HepG2 (cell line): ENCODE results near the gene BEX2. TPM values are rescaled to one million over a fixed set of nuclear protein-coding genes. Genes with fewer than 3 reads are reported as not detected.

Experiments used
- ATAC-seq: fragments of 200-7000 bp; cut with Tn5 transposase; 3 replicates; pipeline ENCODE4 v1.9.1; 2020; ENCODE audit warnings: mild to moderate bottlenecking, moderate library complexity
- BruUV-seq: library from RNA; stranded (reverse); fragments of 400-500 nt; replicated peaks from 2 replicates; lab custom pipeline; 2021; lab: Mats Ljungman, UMichigan
- CTCF ChIA-PET: fragments of 300-600 bp; formaldehyde crosslinking; extraction: SDS; loops from one replicate; lab custom pipeline; 2021; ENCODE audit warnings: low total read pairs, inconsistent platforms, low intra/inter-chr PET ratio; lab: Yijun Ruan, JAX
- POLR2A ChIA-PET: fragments of 350-600 bp; sonication (Branson Sonifier 250); formaldehyde crosslinking; loops from one replicate; lab custom pipeline; 2020; ENCODE audit warnings: antibody characterized with exemption, inconsistent platforms; lab: Yijun Ruan, JAX
- DNase-seq: peaks from one replicate; pipeline ENCODE4 v3.0.0-alpha.2; 2015; ENCODE audit warnings: low spot score
- FAIRE-seq: peaks from 3 replicates; lab custom pipeline; 2011; peaks lifted over from hg19 to GRCh38; lab: Jason Lieb, UNC
- H2AFZ ChIP-seq: one replicate; pipeline ENCODE4 v1.6.1; 2011; ENCODE audit warnings: low read length, inconsistent platforms
- H3K27ac ChIP-seq: fragments of 300-600 bp; 3 replicates; pipeline ENCODE4 v1.8.0; 2011; ENCODE audit warnings: mixed run types, mild to moderate bottlenecking, mixed read lengths, low read length, inconsistent platforms; ENCODE audit not compliant: insufficient read depth; ENCODE audit errors: extremely low read length
- H3K27me3 ChIP-seq, 2 experiments: fragments of 200-600 bp in 1 of 2; 2 replicates in 1 of 2; 3 replicates in 1 of 2; pipeline versions ENCODE4 v1.6.0 to v1.8.0; 2011; ENCODE audit warnings: low read length in 2 of 2, mild to moderate bottlenecking in 2 of 2, moderate library complexity in 2 of 2, inconsistent platforms in 1 of 2; ENCODE audit not compliant: insufficient read depth in 2 of 2, control insufficient read depth in 1 of 2
- H3K36me3 ChIP-seq, 2 experiments: fragments of 200-600 bp in 1 of 2; replicated peaks in 1 of 2; 2 replicates in 1 of 2; 3 replicates in 1 of 2; pipeline versions ENCODE4 v1.5.1 to v1.8.0; 2011; ENCODE audit warnings: low read length in 2 of 2, inconsistent platforms in 1 of 2; ENCODE audit not compliant: insufficient read depth in 2 of 2, control insufficient read depth in 1 of 2
- H3K4me1 ChIP-seq: 2 replicates; pipeline ENCODE4 v1.5.1; 2012; ENCODE audit warnings: low read length, inconsistent platforms; ENCODE audit not compliant: insufficient read depth
- H3K4me2 ChIP-seq: 2 replicates; pipeline ENCODE4 v1.6.0; 2011; ENCODE audit warnings: low read depth, low read length, inconsistent platforms
- H3K4me3 ChIP-seq, 3 experiments: fragments of 200-600 bp in 1 of 3; sonication (generic), shearing (Covaris generic) in 1 of 3; replicated peaks in 1 of 3; 2 replicates each; pipeline ENCODE4 v1.5.1; 2011 to 2016; ENCODE audit warnings: low read length in 3 of 3, inconsistent platforms in 2 of 3, low read depth in 2 of 3, mild to moderate bottlenecking in 2 of 3, control low read depth in 1 of 3, mixed read lengths in 1 of 3; ENCODE audit not compliant: insufficient read depth in 1 of 3
- H3K79me2 ChIP-seq: one replicate; pipeline ENCODE4 v1.6.1; 2011; ENCODE audit warnings: low read length, inconsistent platforms; ENCODE audit not compliant: insufficient read depth
- H3K9ac ChIP-seq: 2 replicates; pipeline ENCODE4 v1.6.0; 2011; ENCODE audit warnings: mild to moderate bottlenecking, low read depth, low read length, inconsistent platforms; ENCODE audit not compliant: insufficient read depth
- H3K9me3 ChIP-seq: 2 replicates; pipeline ENCODE4 v1.5.1; 2012; ENCODE audit warnings: mild to moderate bottlenecking, low read length
- H4K20me1 ChIP-seq: 2 replicates; pipeline ENCODE4 v1.6.0; 2011; ENCODE audit warnings: inconsistent platforms, mild to moderate bottlenecking, low read length, moderate library complexity; ENCODE audit not compliant: insufficient read depth
- ARID3A ChIP-seq: IDR thresholded peaks from 2 replicates; pipeline ENCODE4 v1.6.1; 2012; ENCODE audit warnings: low read depth, low read length, improper control_type of control experiment
- ARID5B ChIP-seq: IDR thresholded peaks from 2 replicates; pipeline ENCODE4 v1.4.0; 2020; ENCODE audit warnings: mild to moderate bottlenecking, missing genetic modification reagents
- ASH2L ChIP-seq: fragments of 300-600, 200-600 bp; sonication (generic); IDR thresholded peaks from 2 replicates; pipeline ENCODE4 v1.7.0; 2017; ENCODE audit warnings: low read depth, mild to moderate bottlenecking, moderate library complexity, mixed read lengths, low read length; ENCODE audit not compliant: insufficient read length
- MIER2 ChIP-seq: IDR thresholded peaks from 2 replicates; pipeline ENCODE4 v1.6.1; 2016; ENCODE audit warnings: missing biosample characterization, missing genetic modification reagents
- NFAT5 ChIP-seq: sonication (generic); formaldehyde crosslinking; IDR thresholded peaks from 2 replicates; pipeline ENCODE4 v1.4.0; 2020; ENCODE audit warnings: missing genetic modification reagents
- SUZ12 ChIP-seq: fragments of 150-350 bp; IDR thresholded peaks from 2 replicates; pipeline ENCODE4 v1.6.1; 2014; ENCODE audit warnings: low read depth, low read length
- SYNCRIP ChIP-seq: fragments of 200-400 bp; formaldehyde crosslinking; IDR thresholded peaks from 2 replicates; pipeline ENCODE4 v1.6.1; 2018; ENCODE audit warnings: mild to moderate bottlenecking, low read depth, low read length; ENCODE audit not compliant: insufficient read depth
- TEAD2 ChIP-seq: sonication (generic); formaldehyde crosslinking; IDR thresholded peaks from 2 replicates; pipeline ENCODE4 v1.9.0; 2021; ENCODE audit warnings: missing genetic modification reagents
- ZC3H4 ChIP-seq: sonication (generic); formaldehyde crosslinking; IDR thresholded peaks from 2 replicates; pipeline ENCODE4 v1.4.0; 2020; ENCODE audit warnings: missing genetic modification reagents, borderline replicate concordance
- ZNF3 ChIP-seq: IDR thresholded peaks from 2 replicates; pipeline ENCODE4 v1.7.0; 2017; ENCODE audit warnings: inconsistent platforms
- whole genome bisulfite sequencing: methylation state at CpG from one replicate; pipeline ENCODE4 v1.1.6; 2017; ENCODE audit warnings: low lambda C conversion rate; 5-methylcytosine and 5-hydroxymethylcytosine counted together
- in situ Hi-C: cut with HindIII; loops from 2 replicates; pipeline ENCODE4 v1.10.0; 2017; ENCODE audit warnings: low pct_unique_long_range_greater_than_20kb; ENCODE audit not compliant: extremely low pct_ligation_motif_present
- intact Hi-C: fragments of 100-400 bp; cut with micrococcal nuclease; formaldehyde crosslinking; loops from one replicate; pipeline ENCODE4 v1.10.0; 2022; ENCODE audit not compliant: unreplicated experiment
- polyA plus RNA-seq, 8 experiments: library from polyadenylated mRNA; depleted of rRNA in 3 of 8; stranded (reverse) in 7 of 8; unstranded in 1 of 8; fragments of >200 nt; fragmentation: Illumina TruSeq in 4 of 8; extraction: Trizol in 4 of 8; gene quantifications; 2 replicates each; pipeline versions ENCODE4 v1.2.1 to v1.2.3, GENCODE V29; 2011 to 2016; ENCODE audit warnings: low read depth in 4 of 8, missing spikeins in 1 of 8, mixed read lengths in 1 of 8; ENCODE audit not compliant: insufficient read depth in 1 of 8
- total RNA-seq, 5 experiments: library from RNA; depleted of rRNA; stranded (reverse); fragments of >200 nt; fragmentation: Illumina TruSeq; extraction: Trizol; gene quantifications; 2 replicates each; pipeline ENCODE4 v1.2.3, GENCODE V29; 2016; ENCODE audit warnings: low read depth in 1 of 5

BEX2 gene
- total and polyA plus RNA-seq, 2 of the 13 experiments (the other 11 are each of a cell fraction or from before 2014, with no cell fraction given): 0.46 to 0.54 TPM

GRCh38 chrX:103344606-103345005 lies 33.8 kb upstream of the BEX2 start:
- ChIA-PET POLR2A (no interaction called here), CTCF (no interaction called here)
- Histone ChIP-seq H3K4me1 (no peaks in the 10 kb centered on the region), H3K9ac (no peak overlapping the region), H3K36me3 (no peaks in the 10 kb centered on the region), H4K20me1 (no peaks in the 10 kb centered on the region), H3K27ac (no peak overlapping the region), H3K4me3 (no peak overlapping the region), H2AFZ (no peak overlapping the region), H3K4me2 (no peak overlapping the region), H3K9me3 (no peaks in the 10 kb centered on the region), H3K27me3 (no peaks in the 10 kb centered on the region), H3K79me2 (no peaks in the 10 kb centered on the region)
- BruUV-seq: no TSS peak
- no peak for ATAC-seq
- DNase-seq: no peak
- in situ Hi-C loops: loop anchor here (10.0 kb wide), 1 partner anchor 120 kb away; no protein-coding TSS in a partner anchor
- 0% methylated on average over 2 of the region's 2 CpGs for WGBS
- intact Hi-C loops: no loop called here
- no peak for FAIRE-seq
- TF ChIP-seq ASH2L (no peak), MIER2 (CRISPR knock-in tag) (no peak), TEAD2 (CRISPR knock-in tag) (no peak), ZC3H4 (CRISPR knock-in tag) (no peak), SUZ12 (no peak), NFAT5 (no peak), ARID3A (no peak), ARID5B (CRISPR knock-in tag) (no peak), SYNCRIP (no peak), ZNF3 (CRISPR knock-in tag) (no peak)
